ENCODE measurements around the gene POLA2. TPM values are rescaled to one million over a fixed set of nuclear protein-coding genes. Genes with fewer than 3 reads are reported as not detected.

POLA2 gene
- total RNA-seq, 4 donors from 2014 or later, result 6.8 to 25.6 (median 13.1) TPM

GRCh38 chr11:65303555-65303954 is 41.8 kb downstream of the POLA2 start:
- H3K27me3 ChIP-seq, result no peaks in the 10 kb centered on the region
- DNase-seq, result no peak
- H3K9me3 ChIP-seq, result no peaks in the 10 kb centered on the region
- H3K4me1 ChIP-seq, result peaks cover 0 to 36% (median 0%) of the 10 kb centered on the region in 4 donors
- TF ChIP-seq POLR2A (IDR thresholded peaks at IDR 0.05) (no peak), CTCF (IDR thresholded peaks at IDR 0.05) (no peak)
- no peaks in the 10 kb centered on the region for H3K36me3 ChIP-seq
- no peak overlapping the region for H3K4me3 ChIP-seq
- H3K27ac ChIP-seq, result no peak overlapping the region

- Histone ChIP-seq H3K27ac (no peak overlapping the region), H3K4me1 (peaks cover 0 to 38% (median 0%) of the 10 kb centered on the region in 4 donors), H3K36me3 (no peaks in the 10 kb centered on the region), H3K9me3 (no peaks in the 10 kb centered on the region), H3K27me3 (no peaks in the 10 kb centered on the region), H3K4me3 (no peak overlapping the region)
- DNase-seq, result no peak
- TF ChIP-seq CTCF (IDR thresholded peaks at IDR 0.05) (no peak), POLR2A (IDR thresholded peaks at IDR 0.05) (no peak)
Observed at GRCh38 chr11:65304110-65304509, 42.3 kb downstream of the POLA2 start.

GRCh38 chr11:65304613-65305012 is 42.9 kb downstream of the POLA2 start:
- TF ChIP-seq CTCF (IDR thresholded peaks at IDR 0.05) (no peak), POLR2A (IDR thresholded peaks at IDR 0.05) (no peak)
- peaks cover 0 to 36% (median 0%) of the 10 kb centered on the region in 4 donors for H3K4me1 ChIP-seq
- no peak overlapping the region for H3K4me3 ChIP-seq
- DNase-seq, result no peak
- H3K27me3 ChIP-seq, result no peaks in the 10 kb centered on the region
- no peaks in the 10 kb centered on the region for H3K9me3 ChIP-seq
- no peaks in the 10 kb centered on the region for H3K36me3 ChIP-seq
- H3K27ac ChIP-seq, result peak overlapping the region in 2 of 4 donors; percentile 38 to 63

GRCh38 chr11:65305501-65306268 is 43.9 kb downstream of the POLA2 start:
- peaks cover 0 to 46% (median 0%) of the 10 kb centered on the region in 4 donors for H3K4me1 ChIP-seq
- H3K9me3 ChIP-seq, result no peaks in the 10 kb centered on the region
- peak overlapping the region in 3 of 4 donors; percentile 38 to 63 (median 59) for H3K27ac ChIP-seq
- no peaks in the 10 kb centered on the region for H3K36me3 ChIP-seq
- TF ChIP-seq CTCF (IDR thresholded peaks at IDR 0.05) (no peak), POLR2A (IDR thresholded peaks at IDR 0.05) (no peak)
- peak in 1 of 3 donors; percentile 67 for DNase-seq
- H3K27me3 ChIP-seq, result no peaks in the 10 kb centered on the region
- no peak overlapping the region for H3K4me3 ChIP-seq

GRCh38 chr11:65307298-65308229 is 45.8 kb downstream of the POLA2 start:
- no peaks in the 10 kb centered on the region for H3K27me3 ChIP-seq
- no peak overlapping the region for H3K4me3 ChIP-seq
- TF ChIP-seq POLR2A (IDR thresholded peaks at IDR 0.05) (no peak), CTCF (IDR thresholded peaks at IDR 0.05) (no peak)
- H3K4me1 ChIP-seq, result peaks cover 0 to 49% (median 0%) of the 10 kb centered on the region in 4 donors
- DNase-seq, result no peak
- H3K36me3 ChIP-seq, result no peaks in the 10 kb centered on the region
- no peaks in the 10 kb centered on the region for H3K9me3 ChIP-seq
- peak overlapping the region in 1 of 4 donors; percentile 30 for H3K27ac ChIP-seq

Measured in Peyer's patch (tissue), 4 donors.